Testis (tissue), 3 donors: ENCODE data around the gene PRELID2. TPM values are rescaled to one million over a fixed set of nuclear protein-coding genes. Genes with fewer than 3 reads are reported as not detected.

Experiments
- DNase-seq: peaks from one replicate; pipeline ENCODE4 v3.0.0-alpha.2; 2019
- H3K27ac ChIP-seq, 2 donors: fragments of 200-600 bp; sonication (generic); one replicate each; pipeline ENCODE4 v1.5.1; 2019
- H3K27me3 ChIP-seq: fragments of 200-600 bp; sonication (generic); one replicate; pipeline ENCODE4 v1.5.1; 2019
- H3K36me3 ChIP-seq: fragments of 200-600 bp; sonication (generic); one replicate; pipeline ENCODE4 v1.5.1; 2017; ENCODE audit warnings: low read depth; ENCODE audit errors: missing control alignments
- H3K4me1 ChIP-seq: fragments of 200-600 bp; sonication (generic); one replicate; pipeline ENCODE4 v1.5.1; 2019
- H3K4me3 ChIP-seq, 2 donors: fragments of 200-600 bp; sonication (generic); one replicate each; pipeline ENCODE4 v1.5.1; 2017 to 2019
- H3K9me3 ChIP-seq: fragments of 200-600 bp; sonication (generic); one replicate; pipeline ENCODE4 v1.5.1; 2017
- CTCF ChIP-seq, 3 experiments: fragments of 450-650 bp in 2 of 3; fragments of 200-600 bp in 1 of 3; sonication (generic) in 1 of 3; IDR thresholded peaks; one replicate each; pipeline ENCODE4 v1.5.1; 2016 to 2019; ENCODE audit warnings: antibody characterized with exemption in 3 of 3, mild to moderate bottlenecking in 2 of 3, moderate library complexity in 1 of 3
- POLR2A ChIP-seq: fragments of 450-650 bp; IDR thresholded peaks from one replicate; pipeline ENCODE4 v1.6.1; 2017; ENCODE audit warnings: antibody characterized with exemption, mild to moderate bottlenecking, moderate library complexity
- WGBS, 2 donors: methylation state at CpG; one replicate each; pipeline ENCODE4 v1.1.5; 2018; 5-methylcytosine and 5-hydroxymethylcytosine counted together
- intact Hi-C: fragments of 100-400 bp; cut with DNase I; formaldehyde crosslinking; loops from one replicate; pipeline ENCODE4 v1.15.1; 2023; ENCODE audit warnings: low total_unique reads
- polyA plus RNA-seq: library from polyadenylated mRNA; stranded (reverse); fragments of 350-450 nt; fragmentation: Illumina TruSeq; extraction: RNeasy Lipid Tissue Mini Kit (QIAGEN cat#74804); gene quantifications from one replicate; pipeline ENCODE4 v1.2.3, GENCODE V29; 2014; ENCODE audit warnings: low read depth, low replicate concordance; ENCODE audit not compliant: insufficient read depth
- total RNA-seq, 2 donors: library from RNA; depleted of rRNA; stranded (reverse); fragments of >200 nt; gene quantifications; one replicate each; pipeline ENCODE4 v1.2.3, GENCODE V29; 2016

The PRELID2 gene
- total and polyA plus RNA-seq, 3 donors from 2014 or later: 2.9 to 15.7 (median 13.8) TPM

GRCh38 chr5:145715412-145715811 is 119.7 kb downstream of the PRELID2 start:
- intact Hi-C loops: no loop called here
- DNase-seq: no peak
- no peaks in the 10 kb centered on the region for H3K9me3 ChIP-seq
- no peak overlapping the region for H3K27ac ChIP-seq
- H3K36me3 ChIP-seq: no peaks in the 10 kb centered on the region
- no peaks in the 10 kb centered on the region for H3K27me3 ChIP-seq
- WGBS, 2 donors: 92 to 100% methylated on average over 1 of the region's 1 CpG
- TF ChIP-seq POLR2A: no peak
- no peak for TF ChIP-seq CTCF (IDR thresholded peaks at IDR 0.05)
- H3K4me1 ChIP-seq: no peaks in the 10 kb centered on the region
- no peak overlapping the region for H3K4me3 ChIP-seq

GRCh38 chr5:145712245-145712644 is 122.9 kb downstream of the PRELID2 start:
- Histone ChIP-seq H3K27ac (no peak overlapping the region), H3K27me3 (no peaks in the 10 kb centered on the region), H3K36me3 (no peaks in the 10 kb centered on the region), H3K4me1 (no peaks in the 10 kb centered on the region), H3K9me3 (no peaks in the 10 kb centered on the region), H3K4me3 (no peak overlapping the region)
- WGBS, 2 donors: 90 to 97% methylated on average over 2 of the region's 2 CpGs
- DNase-seq: no peak
- intact Hi-C loops: no loop called here
- TF ChIP-seq CTCF (IDR thresholded peaks at IDR 0.05) (no peak), POLR2A (no peak)

- no peak for TF ChIP-seq POLR2A
- TF ChIP-seq CTCF (IDR thresholded peaks at IDR 0.05): no peak
- H3K27ac ChIP-seq: no peak overlapping the region
- intact Hi-C loops: no loop called here
- no peaks in the 10 kb centered on the region for H3K27me3 ChIP-seq
- DNase-seq: no peak
- H3K9me3 ChIP-seq: no peaks in the 10 kb centered on the region
- H3K4me1 ChIP-seq: no peaks in the 10 kb centered on the region
- no peaks in the 10 kb centered on the region for H3K36me3 ChIP-seq
- no peak overlapping the region for H3K4me3 ChIP-seq
- 92 to 97% methylated on average over 1 to 3 of the region's 3 CpGs for WGBS, 2 donors
Measured at GRCh38 chr5:145711417-145711816, 123.7 kb downstream of the PRELID2 start.

Other genes with a start within 250 kb of the PRELID2 start
- under 1 TPM in 1 of 2 donors, not detected in 1; 0.31 TPM for gene GRXCR2, start 37.7 kb upstream of the PRELID2 start, total RNA-seq
- 0.99 TPM for gene GRXCR2, start 37.7 kb upstream of the PRELID2 start, polyA plus RNA-seq
- 100 to 1,000 TPM; 127 to 378 TPM for gene SH3RF2, start 101.2 kb upstream of the PRELID2 start, total RNA-seq
- 416 TPM for gene SH3RF2, start 101.2 kb upstream of the PRELID2 start, polyA plus RNA-seq